Nephron (organoid): ENCODE measurements around the gene RBP7.

Experiments
- H3K27ac Mint-ChIP-seq, 3 experiments: 2 replicates each; pipeline ENCODE4 v1.8.0; 2020; ENCODE audit warnings: mixed read lengths in 3 of 3, mild to moderate bottlenecking in 2 of 3, moderate library complexity in 1 of 3
- H3K27me3 Mint-ChIP-seq: 2 replicates; pipeline ENCODE4 v1.8.0; 2021; ENCODE audit warnings: low read depth, mild to moderate bottlenecking, moderate library complexity, mixed read lengths
- H3K36me3 Mint-ChIP-seq: 2 replicates; pipeline ENCODE4 v1.8.0; 2020; ENCODE audit warnings: low read depth, mixed read lengths
- H3K4me1 Mint-ChIP-seq: 2 replicates; pipeline ENCODE4 v1.8.0; 2020; ENCODE audit warnings: mixed read lengths
- H3K4me3 Mint-ChIP-seq, 3 experiments: 2 replicates each; pipeline ENCODE4 v1.8.0; 2020; ENCODE audit warnings: mild to moderate bottlenecking in 3 of 3, mixed read lengths in 3 of 3, moderate library complexity in 2 of 3
- H3K9me3 Mint-ChIP-seq: 2 replicates; pipeline ENCODE4 v1.8.0; 2020; ENCODE audit warnings: mixed read lengths
- TF ChIP-seq, protein P1 (sequence below), 3 experiments: fragments of 200-600 bp; sonication (generic); IDR thresholded peaks; one replicate each; pipeline ENCODE4 v1.5.0; 2021; ENCODE audit warnings: antibody characterized with exemption in 3 of 3; ENCODE audit not compliant: unreplicated experiment in 3 of 3

Gene RBP7

DNA sequence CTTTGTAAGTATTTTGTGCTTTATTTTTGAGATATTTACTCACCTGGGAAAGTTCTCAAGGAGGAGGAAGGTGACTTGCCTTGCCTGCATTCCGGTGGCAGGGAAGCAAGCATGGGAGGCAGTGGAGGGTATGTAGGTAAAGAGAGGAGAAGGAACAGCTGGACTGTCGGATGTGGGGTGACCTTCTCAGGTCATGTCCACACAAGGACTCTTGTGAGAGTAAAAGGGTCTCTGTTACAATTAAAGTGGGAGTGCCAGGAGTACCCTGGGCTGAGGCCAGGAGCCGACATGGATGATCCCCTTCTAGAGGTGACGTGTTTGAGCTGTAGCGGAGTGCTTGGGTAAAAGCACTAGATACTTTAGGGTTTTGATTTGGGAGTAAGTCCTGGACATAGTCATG is 60.8 kb downstream of the RBP7 start:
- TF ChIP-seq, protein P1, sequence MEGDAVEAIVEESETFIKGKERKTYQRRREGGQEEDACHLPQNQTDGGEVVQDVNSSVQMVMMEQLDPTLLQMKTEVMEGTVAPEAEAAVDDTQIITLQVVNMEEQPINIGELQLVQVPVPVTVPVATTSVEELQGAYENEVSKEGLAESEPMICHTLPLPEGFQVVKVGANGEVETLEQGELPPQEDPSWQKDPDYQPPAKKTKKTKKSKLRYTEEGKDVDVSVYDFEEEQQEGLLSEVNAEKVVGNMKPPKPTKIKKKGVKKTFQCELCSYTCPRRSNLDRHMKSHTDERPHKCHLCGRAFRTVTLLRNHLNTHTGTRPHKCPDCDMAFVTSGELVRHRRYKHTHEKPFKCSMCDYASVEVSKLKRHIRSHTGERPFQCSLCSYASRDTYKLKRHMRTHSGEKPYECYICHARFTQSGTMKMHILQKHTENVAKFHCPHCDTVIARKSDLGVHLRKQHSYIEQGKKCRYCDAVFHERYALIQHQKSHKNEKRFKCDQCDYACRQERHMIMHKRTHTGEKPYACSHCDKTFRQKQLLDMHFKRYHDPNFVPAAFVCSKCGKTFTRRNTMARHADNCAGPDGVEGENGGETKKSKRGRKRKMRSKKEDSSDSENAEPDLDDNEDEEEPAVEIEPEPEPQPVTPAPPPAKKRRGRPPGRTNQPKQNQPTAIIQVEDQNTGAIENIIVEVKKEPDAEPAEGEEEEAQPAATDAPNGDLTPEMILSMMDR (IDR thresholded peaks at IDR 0.05; ENCODE audit: unreplicated experiment in 3 of 3): no peak
- Mint-ChIP-seq H3K36me3 (peaks cover 4% of the 10 kb centered on the region), H3K27ac (peak overlapping the region in 1 of 3 experiments; percentile 22), H3K4me1 (peaks cover 10% of the 10 kb centered on the region), H3K27me3 (no peaks in the 10 kb centered on the region), H3K4me3 (no peak overlapping the region), H3K9me3 (no peaks in the 10 kb centered on the region)

DNA sequence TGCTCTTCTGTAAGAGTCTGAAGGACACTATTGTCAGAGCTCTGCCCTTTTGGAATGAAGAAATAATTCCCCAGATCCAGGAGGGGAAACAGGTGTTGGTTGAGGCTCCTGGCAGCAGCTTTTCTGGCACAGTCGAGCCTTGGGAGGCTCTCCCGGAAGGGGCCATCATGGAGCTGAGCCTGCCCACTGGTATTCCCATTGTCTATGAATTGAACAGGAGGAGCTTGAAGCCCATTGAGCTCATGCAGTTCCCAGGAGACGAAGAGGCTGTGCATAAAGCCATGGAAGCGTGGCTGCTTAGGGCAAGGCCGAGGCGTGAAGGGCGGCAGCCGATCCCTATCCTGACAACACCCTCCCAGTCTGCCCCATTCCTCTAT is 62.3 kb downstream of the RBP7 start:
- Mint-ChIP-seq H3K27me3 (no peaks in the 10 kb centered on the region), H3K4me3 (no peak overlapping the region), H3K36me3 (peaks cover 4% of the 10 kb centered on the region), H3K27ac (no peak overlapping the region), H3K4me1 (peaks cover 10% of the 10 kb centered on the region), H3K9me3 (no peaks in the 10 kb centered on the region)
- TF ChIP-seq, protein P1 (IDR thresholded peaks at IDR 0.05; ENCODE audit: unreplicated experiment in 3 of 3): no peak

DNA sequence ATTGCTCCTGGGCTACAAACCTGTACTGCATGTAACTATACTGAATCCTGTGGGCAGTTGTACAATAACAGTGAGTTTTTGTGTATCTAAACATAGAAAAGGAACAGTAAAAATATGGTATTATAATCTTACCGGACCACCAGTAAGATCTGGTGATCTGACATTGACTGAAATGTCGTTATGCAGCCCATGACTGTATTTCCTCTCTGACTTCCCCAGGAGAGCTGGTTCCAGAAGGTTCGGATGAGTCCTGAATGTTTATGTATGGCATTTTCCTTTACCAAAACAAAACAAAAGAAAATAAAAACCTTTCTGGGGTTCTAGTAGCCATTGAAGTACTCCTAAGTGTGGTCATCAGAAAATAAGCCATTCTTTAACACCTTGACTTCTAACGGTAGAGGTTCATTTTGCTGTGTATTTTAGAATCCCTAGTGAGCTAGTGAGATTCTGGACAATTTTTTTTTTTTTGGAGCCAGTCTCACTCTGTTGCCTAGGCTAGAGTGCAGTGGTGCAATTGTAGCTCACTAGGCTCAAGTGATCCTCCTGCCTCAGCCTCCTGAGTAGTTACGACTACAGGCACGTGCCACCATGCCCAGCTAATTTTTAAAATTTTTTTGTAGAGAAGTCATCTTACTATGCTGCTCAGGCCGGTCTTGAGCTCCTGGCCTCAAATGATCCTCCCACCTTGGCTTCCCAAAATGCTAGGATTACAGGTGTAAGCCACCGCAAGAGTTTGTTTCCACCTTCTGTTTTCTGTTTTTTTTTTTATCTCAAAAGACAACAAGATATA is 63.5 kb downstream of the RBP7 start:
- Mint-ChIP-seq H3K4me1 (peaks cover 15% of the 10 kb centered on the region), H3K27ac (no peak overlapping the region), H3K36me3 (peaks cover 4% of the 10 kb centered on the region), H3K9me3 (no peaks in the 10 kb centered on the region), H3K27me3 (no peaks in the 10 kb centered on the region), H3K4me3 (no peak overlapping the region)
- TF ChIP-seq, protein P1 (IDR thresholded peaks at IDR 0.05; ENCODE audit: unreplicated experiment in 3 of 3): no peak

DNA sequence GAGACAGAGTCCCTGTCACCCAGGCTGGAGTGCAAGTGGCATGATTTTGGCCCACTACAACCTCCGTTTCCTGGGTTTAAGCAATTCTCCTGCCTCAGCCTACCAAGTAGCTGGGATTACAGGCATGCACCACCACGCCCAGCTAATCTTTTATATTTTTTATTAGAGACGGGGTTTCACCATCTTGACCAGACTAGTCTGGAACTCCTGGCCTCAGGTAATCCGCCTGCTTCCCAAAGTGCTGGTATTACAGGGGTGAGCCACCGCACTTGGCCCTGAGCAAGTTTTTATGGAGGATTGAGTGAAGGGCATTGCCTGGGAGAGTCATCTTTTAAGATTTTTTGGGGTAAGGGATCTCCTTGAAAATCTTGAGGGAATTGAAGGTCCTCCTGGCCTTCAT is 64.2 kb downstream of the RBP7 start:
- Mint-ChIP-seq H3K27me3 (no peaks in the 10 kb centered on the region), H3K9me3 (no peaks in the 10 kb centered on the region), H3K27ac (no peak overlapping the region), H3K4me1 (peaks cover 15% of the 10 kb centered on the region), H3K4me3 (no peak overlapping the region), H3K36me3 (peaks cover 4% of the 10 kb centered on the region)
- TF ChIP-seq, protein P1 (IDR thresholded peaks at IDR 0.05; ENCODE audit: unreplicated experiment in 3 of 3): no peak

DNA sequence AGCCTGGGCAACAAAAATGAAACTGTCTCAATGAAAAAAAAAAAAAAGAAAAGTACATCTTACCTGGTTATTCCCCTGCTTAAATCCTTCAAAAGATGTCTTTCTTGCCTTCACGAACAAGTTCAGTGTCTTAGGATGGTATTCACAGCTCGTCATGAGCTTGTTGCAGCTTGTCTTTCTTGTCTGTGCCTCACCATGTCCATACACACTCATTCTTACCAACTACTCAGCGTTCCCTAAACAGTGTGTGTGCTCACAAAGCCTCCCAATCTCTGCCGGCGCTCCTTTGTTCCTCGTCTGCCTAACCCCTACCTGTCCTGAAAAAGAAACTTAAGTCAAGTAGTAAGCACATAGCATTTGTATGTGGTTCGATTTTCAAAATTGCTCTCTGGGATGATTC is 66.8 kb downstream of the RBP7 start:
- Mint-ChIP-seq H3K27me3 (no peaks in the 10 kb centered on the region), H3K36me3 (no peaks in the 10 kb centered on the region), H3K4me1 (peaks cover 10% of the 10 kb centered on the region), H3K9me3 (no peaks in the 10 kb centered on the region), H3K4me3 (no peak overlapping the region), H3K27ac (no peak overlapping the region)
- TF ChIP-seq, protein P1 (IDR thresholded peaks at IDR 0.05; ENCODE audit: unreplicated experiment in 3 of 3): no peak
